Fibroblast of villous mesenchyme (primary cell): ENCODE measurements around the gene GABRG2. TPM values are rescaled to one million over a fixed set of nuclear protein-coding genes. Genes with fewer than 3 reads are reported as not detected.
"Not testable (repeated sequence)": the region's sequence is repeated elsewhere in the genome, so short reads cannot be mapped to it uniquely, and the experiment has no call there.

Source experiments
- DNase-seq: peaks from one replicate; pipeline ENCODE4 v3.0.0-alpha.2; 2010; ENCODE audit warnings: low read depth
- H3K4me3 ChIP-seq: 2 replicates; pipeline ENCODE4 v1.5.1; 2011; ENCODE audit warnings: low read depth, mild to moderate bottlenecking, low read length
- CTCF ChIP-seq: IDR thresholded peaks from 2 replicates; pipeline ENCODE4 v1.5.1; 2012; ENCODE audit warnings: low read depth, mild to moderate bottlenecking, low read length; ENCODE audit not compliant: insufficient read depth
- total RNA-seq: library from RNA; depleted of rRNA; stranded (reverse); fragments of >200 nt; gene quantifications from 2 replicates; pipeline ENCODE4 v1.2.3, GENCODE V29; 2012

The GABRG2 gene
- total RNA-seq = under 0.01 TPM in 2 replicates

- no peak for DNase-seq
- H3K4me3 ChIP-seq = no peak within 1 kb of the TSS
- TF ChIP-seq CTCF = no peak
These were observed at the start of gene GABRG2 for GRCh38 chr5:162067655-162068411. Gene GABRG2 (plus strand): TSS chr5:162067773. CDS start chr5:162068000, 227 bp downstream.

- H3K4me3 ChIP-seq = no peak overlapping the region
- no peak for TF ChIP-seq CTCF
- no peak for DNase-seq
These were observed 42.3 kb upstream of the GABRG2 start for GRCh38 chr5:162025312-162025711.

- no peak overlapping the region for H3K4me3 ChIP-seq
- TF ChIP-seq CTCF = no peak
These were observed 40.8 kb upstream of the GABRG2 start for GRCh38 chr5:162026803-162027202.

DNA sequence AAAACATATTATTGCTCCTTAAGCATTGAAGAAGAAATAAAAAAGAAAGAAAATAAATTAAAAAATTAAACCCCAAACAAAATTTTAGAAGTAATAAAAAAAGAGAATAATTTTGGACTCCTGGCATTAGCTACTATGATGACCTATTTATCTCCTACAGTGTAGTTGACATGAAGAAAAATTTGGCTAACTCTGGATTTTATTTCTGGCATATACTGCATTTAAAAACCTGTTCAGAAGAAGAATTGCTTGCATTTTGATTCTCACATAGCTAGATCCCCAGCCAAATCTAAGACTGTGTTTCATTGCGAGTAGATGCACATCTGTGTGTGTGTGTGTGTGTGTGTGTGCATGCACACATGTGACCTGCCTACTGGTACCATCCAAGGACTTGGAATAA is 30.1 kb upstream of the GABRG2 start:
- TF ChIP-seq CTCF = no peak
- H3K4me3 ChIP-seq = no peak overlapping the region
- no peak for DNase-seq

More at GRCh38 chr5:162026803-162027202, 40.8 kb upstream of the GABRG2 start:
- no peak for DNase-seq

DNA sequence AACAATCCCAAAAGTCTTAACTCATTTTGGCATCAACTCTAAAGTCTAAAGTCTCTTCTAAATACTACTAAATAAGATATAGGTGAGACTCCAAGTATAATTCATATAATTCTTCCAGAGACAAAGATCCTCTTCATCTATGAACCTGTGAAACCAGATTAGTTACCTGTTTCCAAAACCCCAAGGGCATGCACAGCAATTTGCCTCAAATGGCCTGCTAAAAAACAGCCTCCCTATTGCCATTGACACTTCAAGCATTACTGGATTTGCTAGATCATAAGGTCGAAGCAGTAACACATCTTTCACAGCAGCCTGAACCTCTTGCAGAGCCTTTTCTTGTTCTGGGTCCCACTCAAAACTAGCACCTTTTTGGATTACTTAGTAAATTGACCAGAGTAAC is 20.3 kb upstream of the GABRG2 start:
- TF ChIP-seq CTCF = no peak
- no peak for DNase-seq
- H3K4me3 ChIP-seq = no peak overlapping the region

DNA sequence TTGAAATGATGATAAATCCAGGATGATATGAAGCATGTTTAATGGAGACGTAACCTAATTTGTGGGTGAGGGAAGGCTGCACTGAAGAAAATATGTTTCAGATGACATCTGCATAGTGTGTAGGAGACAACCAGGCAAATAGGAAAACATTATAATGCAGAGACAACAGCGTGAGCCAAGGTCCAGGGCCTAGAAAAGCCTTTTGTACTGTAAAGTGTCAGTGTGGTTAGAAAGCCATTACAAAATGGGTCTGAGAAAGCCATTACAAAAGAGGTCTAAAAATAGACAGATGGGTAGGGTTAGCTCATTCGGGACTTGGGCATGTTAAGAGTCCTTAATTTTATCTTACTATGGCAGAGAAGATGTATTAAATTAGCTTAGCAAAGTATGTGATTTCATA is 14.9 kb upstream of the GABRG2 start:
- no peak for DNase-seq
- H3K4me3 ChIP-seq = no peak overlapping the region
- no peak for TF ChIP-seq CTCF

DNA sequence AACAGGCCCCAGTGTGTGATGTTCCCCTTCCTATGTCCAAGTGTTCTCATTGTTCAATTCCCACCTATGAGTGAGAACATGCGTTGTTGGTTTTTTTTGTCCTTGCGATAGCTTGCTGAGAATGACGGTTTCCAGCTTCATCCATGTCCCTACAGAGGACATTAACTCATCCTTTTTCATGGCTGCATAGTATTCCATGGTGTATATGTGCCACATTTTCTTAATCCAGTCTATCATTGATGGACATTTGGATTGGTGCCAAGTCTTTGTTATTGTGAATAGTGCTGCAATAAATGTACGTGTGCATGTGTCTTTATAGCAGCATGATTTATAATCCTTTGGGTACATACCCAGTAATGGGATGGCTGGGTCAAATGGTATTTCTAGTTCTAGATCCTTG is 12.5 kb upstream of the GABRG2 start:
- not testable (repeated sequence) for DNase-seq, H3K4me3 ChIP-seq
